Measurements from ENCODE around the gene CSPG4.

- TF ChIP-seq, protein P1, sequence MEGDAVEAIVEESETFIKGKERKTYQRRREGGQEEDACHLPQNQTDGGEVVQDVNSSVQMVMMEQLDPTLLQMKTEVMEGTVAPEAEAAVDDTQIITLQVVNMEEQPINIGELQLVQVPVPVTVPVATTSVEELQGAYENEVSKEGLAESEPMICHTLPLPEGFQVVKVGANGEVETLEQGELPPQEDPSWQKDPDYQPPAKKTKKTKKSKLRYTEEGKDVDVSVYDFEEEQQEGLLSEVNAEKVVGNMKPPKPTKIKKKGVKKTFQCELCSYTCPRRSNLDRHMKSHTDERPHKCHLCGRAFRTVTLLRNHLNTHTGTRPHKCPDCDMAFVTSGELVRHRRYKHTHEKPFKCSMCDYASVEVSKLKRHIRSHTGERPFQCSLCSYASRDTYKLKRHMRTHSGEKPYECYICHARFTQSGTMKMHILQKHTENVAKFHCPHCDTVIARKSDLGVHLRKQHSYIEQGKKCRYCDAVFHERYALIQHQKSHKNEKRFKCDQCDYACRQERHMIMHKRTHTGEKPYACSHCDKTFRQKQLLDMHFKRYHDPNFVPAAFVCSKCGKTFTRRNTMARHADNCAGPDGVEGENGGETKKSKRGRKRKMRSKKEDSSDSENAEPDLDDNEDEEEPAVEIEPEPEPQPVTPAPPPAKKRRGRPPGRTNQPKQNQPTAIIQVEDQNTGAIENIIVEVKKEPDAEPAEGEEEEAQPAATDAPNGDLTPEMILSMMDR (conservative IDR thresholded peaks at IDR 0.05; ENCODE audit: low read depth, low read length): no peak
- TF ChIP-seq USF2 (IDR thresholded peaks at IDR 0.05; ENCODE audit: low read depth, low read length): no peak
- no peak for TF ChIP-seq POLR2A (IDR thresholded peaks at IDR 0.05; ENCODE audit: low read depth, low read length)
- no peak for TF ChIP-seq RAD21 (IDR thresholded peaks at IDR 0.05; ENCODE audit: low read length)
Observed at GRCh38 chr15:75749820-75750219, 37.2 kb upstream of the CSPG4 start.

Data from IMR-90 (cell line).